WTC11 (cell line): ENCODE measurements around the gene IL20.

ENCODE experiments used
- ATF3 ChIP-seq: sonication (generic); formaldehyde crosslinking; conservative IDR thresholded peaks from 2 replicates; pipeline ENCODE4 v1.8.1; 2022; ENCODE audit warnings: mild to moderate bottlenecking, missing genetic modification reagents
- CTCF ChIP-seq: fragments of 200-600 bp; IDR thresholded peaks from 2 replicates; pipeline ENCODE4 v1.8.0; 2022; ENCODE audit warnings: antibody characterized with exemption
- ESRRA ChIP-seq: sonication (generic); formaldehyde crosslinking; IDR thresholded peaks from 2 replicates; pipeline ENCODE4 v1.8.1; 2022; ENCODE audit warnings: mild to moderate bottlenecking, missing genetic modification reagents, borderline replicate concordance
- TEAD4 ChIP-seq: sonication (generic); formaldehyde crosslinking; IDR thresholded peaks from 2 replicates; pipeline ENCODE4 v1.8.0; 2022; ENCODE audit warnings: mild to moderate bottlenecking, missing genetic modification reagents
- ZNF317 ChIP-seq: sonication (generic); formaldehyde crosslinking; IDR thresholded peaks from 2 replicates; pipeline ENCODE4 v1.8.1; 2023; ENCODE audit warnings: low read depth, mild to moderate bottlenecking, moderate library complexity, missing genetic modification reagents, borderline replicate concordance

- no peak for TF ChIP-seq TEAD4 (CRISPR knock-in tag)
- no peak for TF ChIP-seq CTCF
- no peak for TF ChIP-seq ATF3
- no peak for TF ChIP-seq ZNF317
- TF ChIP-seq ESRRA = no peak
Measured at GRCh38 chr1:206866062-206866461, 639 bp downstream of the IL20 start.
